H1 (cell line): ENCODE measurements around the gene CENPP. TPM values are rescaled to one million over a fixed set of nuclear protein-coding genes. Genes with fewer than 3 reads are reported as not detected.

ENCODE experiments used
- CTCF ChIA-PET: fragments of 300-600 bp; sonication (Branson Sonifier 250); formaldehyde crosslinking; loops from one replicate; lab custom pipeline; 2021; ENCODE audit not compliant: partially characterized antibody; lab: Charles Lee
- POLR2A ChIA-PET: fragments of 300-600 bp; sonication (Branson Sonifier 250); formaldehyde crosslinking; loops from one replicate; lab custom pipeline; 2021; ENCODE audit warnings: inconsistent platforms; ENCODE audit not compliant: partially characterized antibody; lab: Charles Lee
- DNase-seq, 2 experiments: peaks; one replicate each; pipeline versions ENCODE4 v3.0.0 to v3.0.0-alpha.2; 2010 to 2022; ENCODE audit warnings: low spot score in 2 of 2, low read depth in 1 of 2, mixed read lengths in 1 of 2
- FAIRE-seq: peaks from 2 replicates; lab custom pipeline; 2011; peaks lifted over from hg19 to GRCh38; lab: Jason Lieb, UNC
- H2AFZ ChIP-seq: 2 replicates; pipeline ENCODE4 v1.8.1; 2012; ENCODE audit warnings: low read length, inconsistent platforms
- H2AK5ac ChIP-seq: 2 replicates; pipeline ENCODE4 v1.6.1; 2013; ENCODE audit warnings: low read depth, low read length
- H2BK120ac ChIP-seq: replicated peaks from 2 replicates; pipeline ENCODE3; 2013; ENCODE audit warnings: low read depth, low read length, inconsistent platforms
- H2BK12ac ChIP-seq: 2 replicates; pipeline ENCODE4 v1.6.1; 2013; ENCODE audit warnings: low read depth, low read length
- H2BK15ac ChIP-seq: 2 replicates; pipeline ENCODE4 v1.6.1; 2013; ENCODE audit warnings: low read length
- H2BK20ac ChIP-seq: 2 replicates; pipeline ENCODE4 v1.6.1; 2013; ENCODE audit warnings: low read length
- H2BK5ac ChIP-seq: 2 replicates; pipeline ENCODE4 v1.6.1; 2013; ENCODE audit warnings: low read depth, low read length
- H3K14ac ChIP-seq: 2 replicates; pipeline ENCODE4 v1.6.1; 2013; ENCODE audit warnings: inconsistent platforms; ENCODE audit not compliant: insufficient read length
- H3K18ac ChIP-seq: 2 replicates; pipeline ENCODE4 v1.6.1; 2013; ENCODE audit warnings: low read length; ENCODE audit errors: extremely low read depth
- H3K23ac ChIP-seq: 2 replicates; pipeline ENCODE4 v1.6.1; 2013; ENCODE audit warnings: inconsistent platforms; ENCODE audit not compliant: insufficient read length
- H3K23me2 ChIP-seq: 2 replicates; pipeline ENCODE4 v1.6.1; 2013; ENCODE audit warnings: low read depth, low read length
- H3K27ac ChIP-seq: 2 replicates; pipeline ENCODE4 v1.6.1; 2011; ENCODE audit warnings: low read depth, low read length, inconsistent platforms
- H3K27me3 ChIP-seq, 4 experiments: replicated peaks in 1 of 4; 1 replicate in 1 of 4; 2 replicates in 3 of 4; pipeline versions ENCODE4 v1.6.1 to v1.8.1; 2011 to 2013; ENCODE audit warnings: low read length in 3 of 4, mild to moderate bottlenecking in 3 of 4, inconsistent platforms in 2 of 4, mixed read lengths in 2 of 4, moderate library complexity in 1 of 4; ENCODE audit not compliant: control insufficient read depth in 3 of 4, insufficient read depth in 3 of 4; ENCODE audit errors: extremely low read depth in 1 of 4
- H3K36me3 ChIP-seq, 4 experiments: 2 replicates each; pipeline versions ENCODE4 v1.6.1 to v1.8.1; 2011 to 2013; ENCODE audit warnings: mild to moderate bottlenecking in 4 of 4, low read length in 3 of 4, moderate library complexity in 2 of 4, control low read depth in 1 of 4, inconsistent platforms in 1 of 4; ENCODE audit not compliant: insufficient read depth in 4 of 4, control insufficient read depth in 2 of 4
- H3K4ac ChIP-seq: replicated peaks from 2 replicates; pipeline ENCODE3; 2013; ENCODE audit warnings: low read length, low read depth, mixed read lengths, inconsistent platforms; ENCODE audit not compliant: insufficient read length
- H3K4me1 ChIP-seq, 4 experiments: replicated peaks in 1 of 4; 1 replicate in 1 of 4; 2 replicates in 3 of 4; pipeline versions ENCODE4 v1.6.1 to v1.8.1; 2011 to 2013; ENCODE audit warnings: low read length in 3 of 4, inconsistent platforms in 2 of 4, mixed read lengths in 1 of 4; ENCODE audit not compliant: insufficient read depth in 4 of 4, control insufficient read depth in 3 of 4
- H3K4me2 ChIP-seq, 2 experiments: 2 replicates each; pipeline versions ENCODE4 v1.6.1 to v1.8.1; 2011 to 2013; ENCODE audit warnings: low read depth in 2 of 2, low read length in 2 of 2, control low read depth in 1 of 2, inconsistent platforms in 1 of 2, mild to moderate bottlenecking in 1 of 2; ENCODE audit not compliant: insufficient read depth in 1 of 2
- H3K4me3 ChIP-seq, 4 experiments: fragments of 200-600, 300-600 bp in 1 of 4; sonication (generic), shearing (Covaris generic), sonication (Bioruptor Twin) in 1 of 4; 2 replicates each; pipeline versions ENCODE4 v1.5.1 to v1.8.1; 2011 to 2016; ENCODE audit warnings: low read length in 4 of 4, low read depth in 3 of 4, control low read depth in 2 of 4, inconsistent platforms in 2 of 4, mild to moderate bottlenecking in 2 of 4, mixed read lengths in 1 of 4, moderate library complexity in 1 of 4; ENCODE audit not compliant: insufficient read depth in 2 of 4; ENCODE audit errors: extremely low read depth in 1 of 4
- H3K56ac ChIP-seq: replicated peaks from 2 replicates; pipeline ENCODE3; 2013; ENCODE audit warnings: low read depth, mild to moderate bottlenecking, mixed read lengths, low read length, inconsistent platforms; ENCODE audit not compliant: insufficient read length
- H3K79me1 ChIP-seq: 2 replicates; pipeline ENCODE4 v1.6.1; 2013; ENCODE audit warnings: low read depth, low read length, control low read depth
- H3K79me2 ChIP-seq, 2 experiments: 2 replicates each; pipeline versions ENCODE4 v1.6.1 to v1.8.1; 2012 to 2013; ENCODE audit warnings: low read length in 2 of 2, mild to moderate bottlenecking in 2 of 2, inconsistent platforms in 1 of 2; ENCODE audit not compliant: insufficient read depth in 2 of 2, control insufficient read depth in 1 of 2
- H3K9ac ChIP-seq, 4 experiments: replicated peaks in 1 of 4; 1 replicate in 1 of 4; 2 replicates in 3 of 4; pipeline versions ENCODE4 v1.6.1 to v1.8.1; 2011 to 2013; ENCODE audit warnings: low read depth in 3 of 4, low read length in 3 of 4, control low read depth in 2 of 4, mild to moderate bottlenecking in 2 of 4, moderate library complexity in 2 of 4, inconsistent platforms in 1 of 4; ENCODE audit errors: extremely low read depth in 1 of 4
- H3K9me3 ChIP-seq, 2 experiments: 2 replicates each; pipeline versions ENCODE4 v1.6.1 to v1.8.1; 2012 to 2013; ENCODE audit warnings: mild to moderate bottlenecking in 2 of 2, moderate library complexity in 2 of 2, control low read depth in 1 of 2, inconsistent platforms in 1 of 2, low read depth in 1 of 2, low read length in 1 of 2, mixed read lengths in 1 of 2; ENCODE audit not compliant: insufficient read depth in 2 of 2
- H4K20me1 ChIP-seq, 2 experiments: replicated peaks in 1 of 2; 2 replicates each; pipeline versions ENCODE3 to v1.8.1; 2011 to 2013; ENCODE audit warnings: inconsistent platforms in 2 of 2, low read length in 2 of 2, mild to moderate bottlenecking in 1 of 2; ENCODE audit not compliant: insufficient read depth in 2 of 2, control insufficient read depth in 1 of 2
- H4K5ac ChIP-seq: 2 replicates; pipeline ENCODE4 v1.6.1; 2013; ENCODE audit warnings: low read length, low read depth, mixed read lengths, inconsistent platforms; ENCODE audit not compliant: insufficient read length
- H4K8ac ChIP-seq: 2 replicates; pipeline ENCODE4 v1.8.0; 2013; ENCODE audit warnings: mild to moderate bottlenecking, moderate library complexity, low read length, inconsistent platforms; ENCODE audit not compliant: insufficient read depth; ENCODE audit errors: extremely low read depth
- H4K91ac ChIP-seq: replicated peaks from 2 replicates; pipeline ENCODE3; 2013; ENCODE audit warnings: low read length, mixed read lengths, inconsistent platforms; ENCODE audit not compliant: insufficient read length
- CTBP2 ChIP-seq: IDR thresholded peaks from 2 replicates; pipeline ENCODE4 v1.7.0; 2011; ENCODE audit warnings: borderline replicate concordance, mild to moderate bottlenecking, moderate library complexity, mixed read lengths, low read length; ENCODE audit not compliant: insufficient read depth, insufficient read length
- NRF1 ChIP-seq: IDR thresholded peaks from 2 replicates; pipeline ENCODE4 v1.6.1; 2011; ENCODE audit warnings: mild to moderate bottlenecking, low read depth, low read length, improper control_type of control experiment
- PHF8 ChIP-seq: fragments of 200-600 bp; sonication (generic); conservative IDR thresholded peaks from 2 replicates; pipeline ENCODE4 v1.7.1; 2012; ENCODE audit warnings: low read depth, mild to moderate bottlenecking, inconsistent platforms, low read length, moderate library complexity
- POU5F1 ChIP-seq: IDR thresholded peaks from 2 replicates; pipeline ENCODE4 v1.6.1; 2011; ENCODE audit warnings: low read depth, mild to moderate bottlenecking, low read length, moderate library complexity
- RAD21 ChIP-seq, 2 experiments: IDR thresholded peaks in 1 of 2; conservative IDR thresholded peaks in 1 of 2; 2 replicates each; pipeline ENCODE4 v1.6.1; 2011; ENCODE audit warnings: low read depth in 2 of 2, low read length in 2 of 2, improper control_type of control experiment in 1 of 2, inconsistent platforms in 1 of 2, mild to moderate bottlenecking in 1 of 2, moderate library complexity in 1 of 2
- WGBS, 2 experiments: shearing (Covaris generic) in 1 of 2; methylation state at CpG; one replicate each; pipeline versions ENCODE4 v1.1.6 to v1.1.7; 2013 to 2015; ENCODE audit warnings: low lambda C conversion rate in 2 of 2, mixed read lengths in 2 of 2, inconsistent platforms in 1 of 2, low coverage in 1 of 2, missing lambda C conversion rate in 1 of 2; ENCODE audit not compliant: insufficient replicate concordance in 2 of 2, insufficient coverage in 1 of 2, insufficient read length in 1 of 2; ENCODE audit errors: extremely low coverage in 1 of 2, missing lambda C conversion rate in 1 of 2; 5-methylcytosine and 5-hydroxymethylcytosine counted together
- polyA plus RNA-seq, 7 experiments: library from polyadenylated mRNA; depleted of rRNA in 3 of 7; stranded (reverse) in 5 of 7; unstranded in 2 of 7; fragments of >200 nt in 5 of 7; fragments of 200-250 nt in 2 of 7; gene quantifications; 1 replicate in 5 of 7; 2 replicates in 1 of 7; 4 replicates in 1 of 7; pipeline versions ENCODE4 v1.2.1 to v1.2.3, GENCODE V29; 2011 to 2013; ENCODE audit warnings: missing spikeins in 2 of 7, mixed read lengths in 2 of 7
- total RNA-seq: library from RNA; stranded (reverse); fragmentation: NEBNext Ultra II Directional; extraction: Animal tissue kit (Norgen Biotek cat#: 25700); gene quantifications from 2 replicates; pipeline ENCODE4 v1.2.1, GENCODE V29; 2021

CENPP gene
- total and polyA plus RNA-seq, 2 of the 8 experiments (the other 6 are each of a cell fraction or from before 2014, with no cell fraction given) = 2.7 to 10.8 TPM

DNA sequence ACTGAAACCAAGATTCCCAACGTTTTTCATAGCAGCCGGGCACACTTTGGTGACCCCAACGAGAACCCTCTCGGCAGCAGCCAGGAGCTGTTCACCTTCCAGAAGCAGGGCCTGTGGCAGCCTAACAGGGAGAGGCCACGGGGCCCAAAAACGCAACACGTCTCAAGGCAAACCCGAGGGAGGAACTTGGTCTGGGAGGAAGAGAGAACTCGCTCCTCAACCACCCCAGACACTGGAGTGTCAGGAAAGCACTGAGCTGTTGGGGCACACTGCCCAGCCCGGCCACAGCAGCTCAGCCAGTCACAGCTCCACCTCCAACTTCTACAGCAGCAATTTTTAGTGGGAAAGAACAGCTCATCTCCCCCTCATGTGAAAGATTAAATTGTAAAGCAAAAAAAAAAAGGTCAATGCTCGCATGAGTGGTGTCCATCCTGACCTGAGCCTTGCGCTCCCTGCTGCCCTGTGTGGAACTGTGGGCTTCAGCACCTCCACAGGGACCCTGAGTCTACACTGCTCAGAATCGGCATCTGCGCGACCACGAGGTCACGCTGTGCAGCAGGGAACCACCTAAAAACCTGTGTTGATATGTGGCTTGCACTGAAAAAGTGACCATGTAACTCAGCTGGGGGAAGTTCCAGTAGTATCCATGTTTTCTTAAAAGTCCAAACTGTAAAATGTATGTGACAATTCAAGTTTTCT lies 289.2 kb downstream of the CENPP start:
- TF ChIP-seq POU5F1 = no peak
- no peak for TF ChIP-seq NRF1
- no peak for TF ChIP-seq PHF8
- no peak for TF ChIP-seq CTBP2
- TF ChIP-seq RAD21 (IDR thresholded peaks at IDR 0.05 in 1 of 2, conservative IDR thresholded peaks at IDR 0.05 in 1 of 2; ENCODE audit: low read depth in 2 of 2, low read length in 2 of 2) = no peak
- FAIRE-seq = no peak
- Histone ChIP-seq H3K14ac (no peak overlapping the region), H3K27ac (no peak overlapping the region), H3K79me1 (no peaks in the 10 kb centered on the region), H3K9me3 (no peaks in the 10 kb centered on the region), H3K18ac (no peak overlapping the region), H3K4me1 (no peaks in the 10 kb centered on the region), H2AK5ac (no peak overlapping the region), H2BK5ac (no peak overlapping the region; the same call in 1 of the 2 replicates), H4K8ac (no peak overlapping the region), H3K9ac (no peak overlapping the region), H3K36me3 (peaks cover 5 to 19% (median 13%) of the 10 kb centered on the region in 4 experiments; a peak in 6 of 8 replicates), H3K4me2 (no peak overlapping the region), H3K4ac (no peak overlapping the region), H3K56ac (no peak overlapping the region), H3K27me3 (no peaks in the 10 kb centered on the region), H2BK20ac (no peak overlapping the region), H4K91ac (no peak overlapping the region), H3K23me2 (no peaks in the 10 kb centered on the region), H3K79me2 (no peaks in the 10 kb centered on the region), H2AFZ (no peak overlapping the region), H3K23ac (no peak overlapping the region), H4K5ac (no peak overlapping the region), H3K4me3 (no peak overlapping the region), H4K20me1 (peaks cover 0 to 1% of the 10 kb centered on the region in 2 experiments), H2BK120ac (no peak overlapping the region), H2BK12ac (no peak overlapping the region), H2BK15ac (no peak overlapping the region)
- DNase-seq = no peak
- WGBS, 2 experiments = 93% methylated on average over 14 of the region's 17 CpGs; no CpG with 5 or more reads in 1 of the 2 experiments
- ChIA-PET POLR2A (no interaction called here), CTCF (no interaction called here)
